PFSK-1 (cell line): Measurements from ENCODE around the gene MLN.

Experiments used
- FOXP2 ChIP-seq: optimal IDR thresholded peaks from 2 replicates; pipeline ENCODE3; 2011; ENCODE audit warnings: borderline replicate concordance, control low read depth, inconsistent platforms; ENCODE audit not compliant: insufficient read depth; ENCODE audit errors: extremely low read length, extremely low read depth
- POLR2AphosphoS5 ChIP-seq: IDR thresholded peaks from 2 replicates; pipeline ENCODE4 v1.6.1; 2012; ENCODE audit warnings: low read depth, mild to moderate bottlenecking, control low read depth, low read length, moderate library complexity
- SIN3A ChIP-seq: IDR thresholded peaks from 2 replicates; pipeline ENCODE4 v1.6.1; 2012; ENCODE audit warnings: mild to moderate bottlenecking, low read length, moderate library complexity, borderline replicate concordance; ENCODE audit not compliant: insufficient read depth
- TAF1 ChIP-seq: IDR thresholded peaks from 2 replicates; pipeline ENCODE4 v1.6.1; 2012; ENCODE audit warnings: low read length, control low read depth, borderline replicate concordance; ENCODE audit not compliant: insufficient read depth
- TF ChIP-seq, protein P1 (sequence below), 2 experiments: IDR thresholded peaks; 2 replicates each; pipeline versions ENCODE4 v1.6.1 to v1.8.0; 2011 to 2012; ENCODE audit warnings: low read depth in 2 of 2, low read length in 2 of 2, control low read depth in 1 of 2, inconsistent platforms in 1 of 2, mild to moderate bottlenecking in 1 of 2, moderate library complexity in 1 of 2; ENCODE audit not compliant: insufficient read depth in 1 of 2

Gene MLN

GRCh38 chr6:33769248-33769821 is 34.5 kb downstream of the MLN start:
- TF ChIP-seq SIN3A (no peak), FOXP2 (no peak), POLR2AphosphoS5 (no peak), TAF1 (no peak)
- TF ChIP-seq, protein P1, sequence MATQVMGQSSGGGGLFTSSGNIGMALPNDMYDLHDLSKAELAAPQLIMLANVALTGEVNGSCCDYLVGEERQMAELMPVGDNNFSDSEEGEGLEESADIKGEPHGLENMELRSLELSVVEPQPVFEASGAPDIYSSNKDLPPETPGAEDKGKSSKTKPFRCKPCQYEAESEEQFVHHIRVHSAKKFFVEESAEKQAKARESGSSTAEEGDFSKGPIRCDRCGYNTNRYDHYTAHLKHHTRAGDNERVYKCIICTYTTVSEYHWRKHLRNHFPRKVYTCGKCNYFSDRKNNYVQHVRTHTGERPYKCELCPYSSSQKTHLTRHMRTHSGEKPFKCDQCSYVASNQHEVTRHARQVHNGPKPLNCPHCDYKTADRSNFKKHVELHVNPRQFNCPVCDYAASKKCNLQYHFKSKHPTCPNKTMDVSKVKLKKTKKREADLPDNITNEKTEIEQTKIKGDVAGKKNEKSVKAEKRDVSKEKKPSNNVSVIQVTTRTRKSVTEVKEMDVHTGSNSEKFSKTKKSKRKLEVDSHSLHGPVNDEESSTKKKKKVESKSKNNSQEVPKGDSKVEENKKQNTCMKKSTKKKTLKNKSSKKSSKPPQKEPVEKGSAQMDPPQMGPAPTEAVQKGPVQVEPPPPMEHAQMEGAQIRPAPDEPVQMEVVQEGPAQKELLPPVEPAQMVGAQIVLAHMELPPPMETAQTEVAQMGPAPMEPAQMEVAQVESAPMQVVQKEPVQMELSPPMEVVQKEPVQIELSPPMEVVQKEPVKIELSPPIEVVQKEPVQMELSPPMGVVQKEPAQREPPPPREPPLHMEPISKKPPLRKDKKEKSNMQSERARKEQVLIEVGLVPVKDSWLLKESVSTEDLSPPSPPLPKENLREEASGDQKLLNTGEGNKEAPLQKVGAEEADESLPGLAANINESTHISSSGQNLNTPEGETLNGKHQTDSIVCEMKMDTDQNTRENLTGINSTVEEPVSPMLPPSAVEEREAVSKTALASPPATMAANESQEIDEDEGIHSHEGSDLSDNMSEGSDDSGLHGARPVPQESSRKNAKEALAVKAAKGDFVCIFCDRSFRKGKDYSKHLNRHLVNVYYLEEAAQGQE (IDR thresholded peaks at IDR 0.05; ENCODE audit: insufficient read depth in 1 of 2, low read depth in 2 of 2, low read length in 2 of 2) = no peak

DNA sequence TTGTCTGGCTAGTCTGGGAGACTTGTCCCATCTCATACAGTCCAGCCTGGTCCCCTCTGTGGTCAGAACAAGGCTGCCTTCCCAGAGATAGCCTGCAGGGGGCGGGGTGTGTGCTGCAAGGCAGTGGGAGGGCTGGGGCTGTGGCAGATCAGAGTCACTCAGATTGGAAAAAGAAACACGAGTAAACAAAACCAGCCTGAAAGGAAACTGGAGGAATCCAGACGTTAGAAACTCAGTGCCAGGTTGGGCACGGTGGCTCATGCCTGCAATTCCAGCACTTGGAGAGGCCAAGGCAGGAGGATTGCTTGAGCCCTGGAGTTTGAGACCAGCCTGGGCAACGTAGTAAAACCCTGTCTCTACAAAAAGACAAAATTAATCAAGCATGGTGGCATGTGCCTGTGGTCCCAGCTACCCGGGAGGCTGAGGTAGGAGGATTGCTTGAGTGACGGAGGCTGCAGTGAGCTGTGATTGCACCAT is 35.1 kb downstream of the MLN start:
- TF ChIP-seq POLR2AphosphoS5 (no peak), TAF1 (no peak), FOXP2 (peak; percentile 18)
- TF ChIP-seq, protein P1 (IDR thresholded peaks at IDR 0.05; ENCODE audit: insufficient read depth in 1 of 2, low read depth in 2 of 2, low read length in 2 of 2) = no peak

- no peak for TF ChIP-seq TAF1
- no peak for TF ChIP-seq SIN3A
- TF ChIP-seq FOXP2 = no peak
- TF ChIP-seq, protein P1 (IDR thresholded peaks at IDR 0.05; ENCODE audit: insufficient read depth in 1 of 2, low read depth in 2 of 2, low read length in 2 of 2) = no peak
- TF ChIP-seq POLR2AphosphoS5 = no peak
Measured at GRCh38 chr6:33766921-33767907, 36.6 kb downstream of the MLN start.

GRCh38 chr6:33765368-33765767 is 38.4 kb downstream of the MLN start:
- TF ChIP-seq FOXP2 (no peak), TAF1 (no peak), POLR2AphosphoS5 (no peak), SIN3A (no peak)
- TF ChIP-seq, protein P1 (IDR thresholded peaks at IDR 0.05; ENCODE audit: insufficient read depth in 1 of 2, low read depth in 2 of 2, low read length in 2 of 2) = no peak
